H9 (cell line): Measurements from ENCODE around the gene ACAP1. TPM values are rescaled to one million over a fixed set of nuclear protein-coding genes. Genes with fewer than 3 reads are reported as not detected.
A peak's percentile ranks its signal among the peaks of the same experiment; 100 is the strongest.

Experiments
- DNase-seq: peaks from one replicate; pipeline ENCODE4 v3.0.0-alpha.2; 2017
- H2AFZ ChIP-seq: one replicate; pipeline ENCODE4 v1.6.1; 2013; ENCODE audit warnings: mild to moderate bottlenecking, low read length, control low read depth, moderate library complexity
- H2AK5ac ChIP-seq: 2 replicates; pipeline ENCODE4 v1.6.1; 2013; ENCODE audit warnings: low read length, control low read depth, mixed read lengths; ENCODE audit not compliant: insufficient read length
- H2BK120ac ChIP-seq: one replicate; pipeline ENCODE4 v1.6.1; 2013; ENCODE audit warnings: low read depth, mild to moderate bottlenecking, low read length, control low read depth, inconsistent platforms; ENCODE audit not compliant: poor library complexity, severe bottlenecking
- H2BK12ac ChIP-seq: 2 replicates; pipeline ENCODE4 v1.6.1; 2013; ENCODE audit warnings: low read length, control low read depth, mixed read lengths, low read depth; ENCODE audit not compliant: insufficient read length
- H2BK15ac ChIP-seq: 2 replicates; pipeline ENCODE4 v1.6.1; 2013; ENCODE audit warnings: low read depth, low read length, control low read depth
- H2BK20ac ChIP-seq: one replicate; pipeline ENCODE4 v1.6.1; 2013; ENCODE audit warnings: low read depth, mild to moderate bottlenecking, low read length, control low read depth, inconsistent platforms; ENCODE audit not compliant: poor library complexity, severe bottlenecking
- H2BK5ac ChIP-seq: 2 replicates; pipeline ENCODE4 v1.6.1; 2013; ENCODE audit warnings: low read length, control low read depth, mixed read lengths; ENCODE audit not compliant: insufficient read length
- H3K14ac ChIP-seq: 2 replicates; pipeline ENCODE4 v1.6.1; 2013; ENCODE audit warnings: low read length, control low read depth; ENCODE audit not compliant: insufficient read depth
- H3K18ac ChIP-seq: 2 replicates; pipeline ENCODE4 v1.6.1; 2013; ENCODE audit warnings: low read depth, mild to moderate bottlenecking, mixed read lengths, low read length, control low read depth; ENCODE audit not compliant: insufficient read length
- H3K23ac ChIP-seq: 2 replicates; pipeline ENCODE4 v1.6.1; 2013; ENCODE audit warnings: low read length, control low read depth, mixed read lengths, low read depth; ENCODE audit not compliant: insufficient read length
- H3K23me2 ChIP-seq: 2 replicates; pipeline ENCODE4 v1.6.1; 2013; ENCODE audit warnings: low read depth, mild to moderate bottlenecking, mixed read lengths, low read length, control low read depth; ENCODE audit not compliant: insufficient read length, poor library complexity, severe bottlenecking
- H3K27ac ChIP-seq: 2 replicates; pipeline ENCODE4 v1.5.1; 2013; ENCODE audit warnings: low read length, control low read depth, mixed read lengths, low read depth; ENCODE audit not compliant: insufficient read length
- H3K27me3 ChIP-seq: 2 replicates; pipeline ENCODE4 v1.6.1; 2013; ENCODE audit warnings: low read length, control low read depth, inconsistent platforms; ENCODE audit not compliant: insufficient read depth
- H3K4ac ChIP-seq: 2 replicates; pipeline ENCODE4 v1.6.1; 2013; ENCODE audit warnings: low read depth, mild to moderate bottlenecking, control low read depth, inconsistent platforms, low read length, moderate library complexity
- H3K4me1 ChIP-seq: 2 replicates; pipeline ENCODE4 v1.6.1; 2013; ENCODE audit warnings: low read length, control low read depth, inconsistent platforms; ENCODE audit not compliant: insufficient read depth
- H3K4me2 ChIP-seq: 2 replicates; pipeline ENCODE4 v1.6.1; 2013; ENCODE audit warnings: low read length, control low read depth, mixed read lengths; ENCODE audit not compliant: insufficient read length, insufficient read depth
- H3K56ac ChIP-seq: 2 replicates; pipeline ENCODE4 v1.6.1; 2013; ENCODE audit warnings: low read depth, mild to moderate bottlenecking, mixed read lengths, low read length, control low read depth; ENCODE audit not compliant: insufficient read length
- H3K79me1 ChIP-seq: 2 replicates; pipeline ENCODE4 v1.6.1; 2013; ENCODE audit warnings: low read depth, mild to moderate bottlenecking, moderate library complexity, low read length, control low read depth, inconsistent platforms; ENCODE audit not compliant: insufficient read depth, poor library complexity, severe bottlenecking
- H3K79me2 ChIP-seq: 2 replicates; pipeline ENCODE4 v1.6.1; 2013; ENCODE audit warnings: low read length, control low read depth, inconsistent platforms; ENCODE audit not compliant: insufficient read depth
- H3K9ac ChIP-seq: 2 replicates; pipeline ENCODE4 v1.6.1; 2013; ENCODE audit warnings: low read length, control low read depth, mixed read lengths; ENCODE audit not compliant: insufficient read length; ENCODE audit errors: extremely low read depth
- H3K9me3 ChIP-seq: one replicate; pipeline ENCODE4 v1.6.1; 2013; ENCODE audit warnings: low read depth, low read length, inconsistent platforms; ENCODE audit not compliant: control insufficient read depth
- H3T11ph ChIP-seq: one replicate; pipeline ENCODE4 v1.6.1; 2013; ENCODE audit warnings: mild to moderate bottlenecking, low read length, control low read depth, inconsistent platforms
- H4K20me1 ChIP-seq: one replicate; pipeline ENCODE4 v1.6.1; 2013; ENCODE audit not compliant: control insufficient read depth, insufficient read length, insufficient read depth
- H4K5ac ChIP-seq: 2 replicates; pipeline ENCODE4 v1.6.1; 2013; ENCODE audit warnings: low read depth, mild to moderate bottlenecking, mixed read lengths, low read length, control low read depth; ENCODE audit not compliant: insufficient read length
- H4K8ac ChIP-seq: replicated peaks from 2 replicates; pipeline ENCODE4 v1.6.1; 2013; ENCODE audit warnings: low read length, control low read depth, mixed read lengths, low read depth; ENCODE audit not compliant: insufficient read length
- H4K91ac ChIP-seq: 2 replicates; pipeline ENCODE4 v1.6.1; 2013; ENCODE audit warnings: low read depth, mild to moderate bottlenecking, moderate library complexity, mixed read lengths, low read length, control low read depth; ENCODE audit not compliant: insufficient read length
- H3K27ac Mint-ChIP-seq, 3 experiments: 2 replicates in 2 of 3; 3 replicates in 1 of 3; pipeline ENCODE4 v1.8.0; 2020 to 2021; ENCODE audit warnings: mixed read lengths in 3 of 3, mild to moderate bottlenecking in 1 of 3, moderate library complexity in 1 of 3
- H3K27me3 Mint-ChIP-seq: 2 replicates; pipeline ENCODE4 v1.8.0; 2021; ENCODE audit warnings: low read depth, mild to moderate bottlenecking, moderate library complexity, mixed read lengths
- H3K36me3 Mint-ChIP-seq, 3 experiments: 2 replicates in 2 of 3; 3 replicates in 1 of 3; pipeline ENCODE4 v1.8.0; 2020 to 2021; ENCODE audit warnings: low read depth in 3 of 3, mixed read lengths in 3 of 3; ENCODE audit not compliant: insufficient read depth in 1 of 3
- H3K4me1 Mint-ChIP-seq, 2 experiments: 2 replicates each; pipeline ENCODE4 v1.8.0; 2020; ENCODE audit warnings: mixed read lengths in 2 of 2
- H3K4me3 Mint-ChIP-seq, 2 experiments: 2 replicates in 1 of 2; 3 replicates in 1 of 2; pipeline ENCODE4 v1.8.0; 2020 to 2021; ENCODE audit warnings: mild to moderate bottlenecking in 2 of 2, mixed read lengths in 2 of 2, moderate library complexity in 1 of 2
- H3K9me3 Mint-ChIP-seq, 2 experiments: 2 replicates in 1 of 2; 3 replicates in 1 of 2; pipeline ENCODE4 v1.8.0; 2020; ENCODE audit warnings: mild to moderate bottlenecking in 2 of 2, mixed read lengths in 2 of 2, moderate library complexity in 1 of 2
- WGBS: extraction: QIAGEN DNeasy Blood & Tissue Kit; methylation state at CpG from one replicate; pipeline ENCODE4 v1.1.7; 2013; ENCODE audit warnings: missing lambda C conversion rate, low lambda C conversion rate, mixed read lengths; ENCODE audit not compliant: insufficient read length; ENCODE audit errors: extremely low coverage; 5-methylcytosine and 5-hydroxymethylcytosine counted together
- total RNA-seq: library from RNA; stranded (reverse); gene quantifications from 2 replicates; pipeline ENCODE4 v1.2.1, GENCODE V29; 2021
- TF ChIP-seq, protein P1 (sequence below): fragments of 200-600 bp; sonication (generic); conservative IDR thresholded peaks from 3 replicates; pipeline ENCODE4 v1.8.0; 2021; ENCODE audit warnings: antibody characterized with exemption, mild to moderate bottlenecking

ACAP1 gene
- total RNA-seq, 1 experiment from 2014 or later, result 18.2 TPM

DNA sequence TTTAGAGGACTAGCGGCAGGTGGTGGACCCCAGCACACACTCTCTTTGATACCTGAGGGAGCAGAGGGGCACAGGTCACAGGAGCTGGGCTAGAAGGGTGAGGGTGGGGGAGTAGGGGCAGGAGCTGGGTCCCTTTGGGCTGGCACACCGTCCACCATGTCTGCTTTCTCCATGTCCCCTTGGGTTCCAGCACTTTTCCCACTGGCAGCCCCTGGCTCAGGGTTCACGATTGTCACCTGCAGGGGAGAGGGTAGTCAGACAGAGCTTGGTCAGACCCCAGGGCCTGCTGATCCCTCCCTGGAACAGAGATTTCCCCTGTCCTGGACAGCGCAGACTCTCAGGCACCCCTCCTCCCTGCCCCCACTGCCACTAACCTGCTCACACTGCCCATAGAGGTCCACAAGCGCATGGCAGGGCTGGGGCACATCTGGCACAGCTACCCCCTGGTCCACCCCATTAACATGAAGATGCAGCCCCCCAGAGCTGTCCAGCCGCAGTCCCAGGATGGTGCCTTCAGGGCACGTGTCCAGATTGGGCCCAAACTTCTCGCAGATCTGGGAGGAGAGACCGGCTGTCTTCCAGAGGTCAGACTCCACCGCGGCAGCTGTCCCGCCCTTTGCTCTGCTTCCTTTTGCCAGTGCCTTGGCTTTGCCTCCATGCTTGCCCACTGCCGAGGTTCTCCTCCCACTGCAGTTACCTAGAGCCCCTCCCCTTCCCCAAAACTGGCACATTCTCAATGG is 18.0 kb upstream of the ACAP1 start:
- Histone ChIP-seq H4K91ac (no peak overlapping the region), H4K20me1 (no peaks in the 10 kb centered on the region), H3K4ac (no peak overlapping the region), H3T11ph (no peak overlapping the region), H3K79me2 (no peaks in the 10 kb centered on the region), H3K18ac (no peak overlapping the region), H2BK20ac (no peak overlapping the region), H3K27ac (no peak overlapping the region), H2AK5ac (no peak overlapping the region), H2BK5ac (no peak overlapping the region), H3K23me2 (peaks cover 10% of the 10 kb centered on the region), H3K14ac (no peak overlapping the region), H2BK12ac (no peak overlapping the region), H3K56ac (no peak overlapping the region), H3K23ac (no peak overlapping the region), H3K4me1 (no peaks in the 10 kb centered on the region), H2AFZ (no peak overlapping the region), H3K79me1 (no peaks in the 10 kb centered on the region), H2BK120ac (no peak overlapping the region), H3K9me3 (no peaks in the 10 kb centered on the region), H3K9ac (no peak overlapping the region), H4K8ac (no peak overlapping the region), H4K5ac (no peak overlapping the region), H2BK15ac (no peak overlapping the region), H3K27me3 (no peaks in the 10 kb centered on the region), H3K4me2 (no peak overlapping the region)
- no CpG with 5 or more reads among the region's 13 CpGs for WGBS
- peaks cover 11 to 16% of the 10 kb centered on the region in 2 experiments for H3K4me1 Mint-ChIP-seq
- peak overlapping the region in 1 of 2 experiments; percentile 14; a peak in 1 of 5 replicates for H3K4me3 Mint-ChIP-seq
- no peaks in the 10 kb centered on the region for H3K27me3 Mint-ChIP-seq
- H3K9me3 Mint-ChIP-seq, result no peaks in the 10 kb centered on the region; a peak in 1 of 5 replicates
- DNase-seq, result no peak
- TF ChIP-seq, protein P1, sequence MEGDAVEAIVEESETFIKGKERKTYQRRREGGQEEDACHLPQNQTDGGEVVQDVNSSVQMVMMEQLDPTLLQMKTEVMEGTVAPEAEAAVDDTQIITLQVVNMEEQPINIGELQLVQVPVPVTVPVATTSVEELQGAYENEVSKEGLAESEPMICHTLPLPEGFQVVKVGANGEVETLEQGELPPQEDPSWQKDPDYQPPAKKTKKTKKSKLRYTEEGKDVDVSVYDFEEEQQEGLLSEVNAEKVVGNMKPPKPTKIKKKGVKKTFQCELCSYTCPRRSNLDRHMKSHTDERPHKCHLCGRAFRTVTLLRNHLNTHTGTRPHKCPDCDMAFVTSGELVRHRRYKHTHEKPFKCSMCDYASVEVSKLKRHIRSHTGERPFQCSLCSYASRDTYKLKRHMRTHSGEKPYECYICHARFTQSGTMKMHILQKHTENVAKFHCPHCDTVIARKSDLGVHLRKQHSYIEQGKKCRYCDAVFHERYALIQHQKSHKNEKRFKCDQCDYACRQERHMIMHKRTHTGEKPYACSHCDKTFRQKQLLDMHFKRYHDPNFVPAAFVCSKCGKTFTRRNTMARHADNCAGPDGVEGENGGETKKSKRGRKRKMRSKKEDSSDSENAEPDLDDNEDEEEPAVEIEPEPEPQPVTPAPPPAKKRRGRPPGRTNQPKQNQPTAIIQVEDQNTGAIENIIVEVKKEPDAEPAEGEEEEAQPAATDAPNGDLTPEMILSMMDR, result no peak
- H3K36me3 Mint-ChIP-seq, result peaks cover 43 to 78% (median 74%) of the 10 kb centered on the region in 3 experiments; a peak in 6 of 7 replicates
- H3K27ac Mint-ChIP-seq, result no peak overlapping the region
